M059J (cell line): ENCODE data around the gene FSTL1. TPM values are rescaled to one million over a fixed set of nuclear protein-coding genes. Genes with fewer than 3 reads are reported as not detected.

ENCODE experiments used
- DNase-seq: peaks from one replicate; pipeline ENCODE4 v3.0.0-alpha.2; 2012; ENCODE audit warnings: low read depth
- total RNA-seq: library from RNA; depleted of rRNA; stranded (reverse); fragments of >200 nt; shearing (Covaris generic); gene quantifications from 2 replicates; pipeline ENCODE4 v1.2.3, GENCODE V29; 2014; rRNA removed

The FSTL1 gene
- total RNA-seq, 1 experiment from 2014 or later, result 1,312 TPM

DNA sequence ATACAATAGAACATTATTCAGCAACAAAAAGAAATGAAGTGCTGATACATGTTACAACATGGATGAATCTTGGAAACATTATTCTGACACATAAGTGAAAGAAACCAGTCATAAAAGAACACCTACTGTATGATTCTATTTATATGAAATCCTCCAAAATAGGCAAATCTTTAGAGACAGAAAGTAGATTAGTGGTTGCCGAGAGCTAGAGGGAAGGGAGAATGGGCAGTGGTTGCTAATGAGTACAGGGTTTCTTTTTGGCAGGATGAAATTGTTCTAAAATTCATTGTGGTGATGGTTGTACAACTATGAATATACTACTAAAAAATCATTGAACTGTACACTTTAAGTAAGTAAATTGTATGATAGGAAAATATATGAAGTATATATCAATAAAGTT is 95.3 kb downstream of the FSTL1 start:
- no peak for DNase-seq

DNA sequence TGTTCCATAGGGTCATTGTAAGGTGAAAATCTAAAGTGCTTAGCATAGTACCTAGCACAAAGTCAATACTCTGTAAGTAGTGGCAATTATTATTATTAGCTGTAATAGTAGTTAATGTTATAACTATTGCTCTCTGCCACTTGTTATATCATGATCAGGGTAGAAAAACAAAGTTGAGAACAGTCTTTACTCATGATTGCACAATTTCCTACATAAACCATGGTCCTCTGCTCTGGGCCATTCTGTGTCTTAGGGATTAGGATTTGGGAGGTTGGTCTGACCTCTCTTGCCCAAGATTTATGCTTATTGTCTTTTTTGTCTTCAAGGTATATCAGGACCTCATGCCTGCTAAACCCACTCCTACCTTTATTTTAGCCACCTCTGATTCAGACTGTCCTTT is 97.3 kb downstream of the FSTL1 start:
- no peak for DNase-seq

DNA sequence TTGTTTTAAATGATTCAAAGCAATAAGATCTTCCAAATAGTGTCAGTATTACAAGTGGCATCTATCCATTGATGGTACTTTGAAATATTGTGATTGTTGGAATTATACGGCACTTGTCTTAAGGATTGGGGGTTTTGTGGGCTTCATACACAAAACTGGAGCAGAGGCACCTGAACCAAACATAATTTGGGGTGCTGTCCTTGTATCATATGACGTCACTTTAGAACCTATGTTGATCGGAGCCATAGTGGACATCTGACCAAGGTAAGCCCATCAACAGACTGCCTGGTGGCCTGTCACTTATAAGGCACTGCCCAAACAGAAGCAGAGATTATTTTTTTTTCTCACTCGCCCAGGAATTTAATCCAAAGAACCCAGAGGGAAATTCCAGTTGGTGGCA is 98.8 kb downstream of the FSTL1 start:
- DNase-seq, result no peak

DNA sequence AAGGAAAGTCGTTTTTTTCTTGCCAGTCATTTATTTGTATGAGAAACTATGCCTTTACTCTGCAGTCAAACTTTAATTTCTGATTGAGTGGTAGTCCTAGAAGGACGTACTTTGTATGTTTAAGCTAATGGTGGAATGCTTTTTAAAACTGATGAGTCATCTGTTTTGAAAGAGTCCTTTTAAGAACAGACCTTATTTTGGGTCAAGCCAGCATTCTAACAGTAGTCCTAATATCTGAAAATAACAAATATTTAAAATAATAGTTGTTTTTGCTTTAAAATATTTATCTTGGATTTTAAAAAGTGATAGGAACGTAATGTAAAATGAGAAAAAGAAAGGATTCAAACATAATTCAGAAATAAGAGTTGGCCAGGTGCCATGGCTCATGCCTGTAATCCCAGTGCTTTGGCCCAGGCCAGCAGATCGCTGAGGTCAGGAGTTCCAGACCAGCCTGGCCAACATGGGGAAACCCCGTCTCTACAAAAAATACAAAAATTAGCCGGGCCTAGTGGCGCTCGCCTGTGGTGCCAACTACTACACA is 100.3 kb downstream of the FSTL1 start:
- DNase-seq, result peak; percentile 82

DNA sequence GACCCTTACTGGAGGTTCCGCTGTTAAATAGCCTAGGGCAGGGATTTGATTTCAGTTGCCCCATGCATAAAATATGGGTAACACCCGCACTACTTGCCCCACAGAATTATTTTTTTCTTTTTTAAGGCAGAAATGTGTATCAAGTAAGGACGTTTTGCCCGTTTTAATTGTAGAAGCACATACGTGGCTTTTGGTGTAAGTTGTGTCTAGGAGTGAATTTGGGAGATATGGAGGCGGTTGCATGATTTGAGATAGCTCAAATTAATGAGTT is 101.0 kb downstream of the FSTL1 start:
- no peak for DNase-seq

DNA sequence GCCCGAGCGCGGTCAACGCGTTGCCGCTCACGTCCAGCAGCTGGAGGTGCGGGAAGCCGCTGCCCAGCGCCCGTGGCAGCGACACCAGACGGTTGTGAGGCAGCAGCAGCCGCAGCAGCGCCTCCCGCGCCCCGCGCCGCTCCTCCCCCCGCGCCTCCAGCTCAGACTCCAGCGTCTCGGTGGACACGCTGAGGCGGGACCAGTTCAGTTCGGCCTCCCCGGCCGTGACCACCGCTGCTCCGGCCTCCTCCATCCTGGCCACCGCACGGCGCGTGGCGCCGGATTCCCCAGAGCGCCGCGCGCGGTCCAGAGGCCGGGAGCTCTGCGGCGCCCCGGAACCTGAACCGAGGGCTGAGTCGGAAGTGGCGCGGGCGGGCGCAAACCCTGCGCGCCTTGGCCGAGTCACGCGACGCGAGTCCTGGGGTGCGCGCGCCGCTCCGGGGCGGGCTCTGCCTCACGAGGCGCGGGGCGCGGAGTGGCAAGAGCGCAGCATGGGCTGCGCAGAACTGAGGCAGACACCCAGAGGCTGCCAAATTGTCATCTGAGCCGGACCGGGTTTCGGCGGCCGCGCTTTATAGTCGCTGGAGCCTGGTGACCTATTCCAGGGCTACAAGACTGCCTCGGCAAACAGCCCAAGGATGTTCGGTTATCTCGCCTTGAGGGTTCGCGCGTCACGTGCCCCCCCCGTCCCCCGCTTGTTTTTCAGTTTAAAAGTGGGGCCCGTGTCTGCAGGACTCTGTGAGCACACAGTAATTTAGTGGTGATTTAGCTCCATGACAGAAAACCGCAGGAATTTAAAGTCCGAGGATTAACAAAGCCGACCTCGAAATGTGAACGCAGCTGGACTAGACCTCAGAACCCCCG is 101.6 kb downstream of the FSTL1 start, which contains the start of gene LRRC58:
Gene LRRC58, minus strand, starts transcription at position 364 of the 864 bp plus-strand sequence. Its CDS starts 111 bp downstream, at position 253.
- DNase-seq, result peak; percentile 97

DNA sequence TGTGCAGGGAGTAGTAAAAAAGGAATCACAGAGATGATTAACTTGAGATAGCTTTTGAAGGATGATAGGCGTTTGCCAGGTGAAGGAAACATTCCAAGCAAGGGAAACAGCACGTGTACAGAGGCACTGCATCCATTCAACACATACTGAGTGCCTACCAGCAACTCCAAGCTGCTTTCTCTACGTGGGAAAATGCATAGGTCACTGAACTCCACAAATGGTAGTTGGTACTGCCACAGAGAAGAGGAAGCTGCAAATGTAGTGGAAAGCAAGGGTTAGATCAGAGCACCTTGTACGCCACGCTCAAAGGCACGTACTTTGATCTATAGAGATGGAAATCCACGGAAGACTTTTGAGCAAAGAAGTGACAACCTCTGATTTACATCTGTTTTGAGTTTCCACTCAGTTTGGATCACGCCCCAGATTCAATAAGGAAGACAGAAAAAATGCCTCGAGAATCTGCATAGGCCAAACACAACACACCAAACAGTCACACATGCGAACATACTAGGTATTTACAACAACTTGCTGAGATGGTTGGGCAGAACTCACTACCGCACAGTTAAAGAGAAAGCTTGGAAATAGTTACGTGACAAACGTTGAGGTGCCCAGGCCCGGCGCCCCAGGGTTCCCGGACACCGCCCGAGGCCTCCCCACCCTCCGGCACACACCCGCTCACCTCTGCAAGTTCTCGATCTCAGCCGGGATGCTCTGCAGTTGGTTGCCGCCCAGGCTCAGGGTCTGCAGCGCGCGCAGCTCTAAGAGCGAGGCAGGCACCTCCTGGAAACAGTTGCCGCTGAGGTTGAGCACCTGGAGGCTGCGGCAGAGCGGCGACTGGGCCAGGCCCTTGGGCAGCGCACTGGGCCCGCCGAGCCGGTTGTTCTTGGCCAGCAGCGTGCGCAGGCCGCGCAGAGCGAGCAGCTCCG is 102.5 kb downstream of the FSTL1 start:
- DNase-seq, result peak; percentile 26

DNA sequence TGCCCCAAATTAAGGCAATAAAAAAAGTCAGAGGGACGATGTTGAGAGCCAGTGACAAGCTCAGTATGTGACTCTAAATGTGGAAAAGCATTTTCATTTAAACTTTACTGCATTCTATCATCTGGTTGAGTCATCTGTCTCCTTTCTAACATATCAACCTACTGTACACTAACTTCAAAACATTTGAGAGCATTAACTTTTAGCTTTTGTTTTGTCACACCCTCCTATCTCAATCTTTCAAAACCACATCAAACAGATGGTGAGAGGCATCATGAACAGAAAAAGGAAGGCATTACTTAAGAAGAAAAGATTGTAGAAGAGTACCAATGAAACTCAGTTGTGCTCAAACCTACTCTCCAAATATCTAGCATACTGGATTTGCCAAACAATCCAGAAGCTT is 106.4 kb downstream of the FSTL1 start:
- DNase-seq, result peak; percentile 87

Other genes starting within 250 kb of the FSTL1 start
- gene GPR156, start 165.8 kb downstream of the FSTL1 start, total RNA-seq, result 0.66 and 2.2 TPM in 2 replicates
- 31.4 and 40.0 TPM in 2 replicates for gene LRRC58, start 101.6 kb downstream of the FSTL1 start, total RNA-seq
- 287 and 362 TPM in 2 replicates for gene NDUFB4, start 145.3 kb upstream of the FSTL1 start, total RNA-seq
- gene HGD, start 231.2 kb upstream of the FSTL1 start, total RNA-seq, result not detected in 2 replicates